DMS153 treated with DMSO at 0.1 percent for 48 hours (cell line): ENCODE data around the gene FAM217B.

Experiments
- DNase-seq: peaks from one replicate; lab custom pipeline; 2025; ENCODE audit not compliant: unreplicated experiment; lab: John Stamatoyannopoulos, UW

The FAM217B gene, protein sequence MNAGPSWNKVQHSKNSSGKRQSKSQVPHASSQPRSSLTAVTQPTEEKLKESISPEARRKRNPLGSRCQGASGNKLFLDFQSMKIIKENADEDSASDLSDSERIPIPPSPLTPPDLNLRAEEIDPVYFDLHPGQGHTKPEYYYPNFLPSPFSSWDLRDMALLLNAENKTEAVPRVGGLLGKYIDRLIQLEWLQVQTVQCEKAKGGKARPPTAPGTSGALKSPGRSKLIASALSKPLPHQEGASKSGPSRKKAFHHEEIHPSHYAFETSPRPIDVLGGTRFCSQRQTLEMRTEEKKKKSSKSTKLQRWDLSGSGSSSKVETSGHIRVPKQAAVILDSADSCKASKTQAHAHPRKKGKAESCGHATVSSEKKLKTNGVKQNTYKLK

DNA sequence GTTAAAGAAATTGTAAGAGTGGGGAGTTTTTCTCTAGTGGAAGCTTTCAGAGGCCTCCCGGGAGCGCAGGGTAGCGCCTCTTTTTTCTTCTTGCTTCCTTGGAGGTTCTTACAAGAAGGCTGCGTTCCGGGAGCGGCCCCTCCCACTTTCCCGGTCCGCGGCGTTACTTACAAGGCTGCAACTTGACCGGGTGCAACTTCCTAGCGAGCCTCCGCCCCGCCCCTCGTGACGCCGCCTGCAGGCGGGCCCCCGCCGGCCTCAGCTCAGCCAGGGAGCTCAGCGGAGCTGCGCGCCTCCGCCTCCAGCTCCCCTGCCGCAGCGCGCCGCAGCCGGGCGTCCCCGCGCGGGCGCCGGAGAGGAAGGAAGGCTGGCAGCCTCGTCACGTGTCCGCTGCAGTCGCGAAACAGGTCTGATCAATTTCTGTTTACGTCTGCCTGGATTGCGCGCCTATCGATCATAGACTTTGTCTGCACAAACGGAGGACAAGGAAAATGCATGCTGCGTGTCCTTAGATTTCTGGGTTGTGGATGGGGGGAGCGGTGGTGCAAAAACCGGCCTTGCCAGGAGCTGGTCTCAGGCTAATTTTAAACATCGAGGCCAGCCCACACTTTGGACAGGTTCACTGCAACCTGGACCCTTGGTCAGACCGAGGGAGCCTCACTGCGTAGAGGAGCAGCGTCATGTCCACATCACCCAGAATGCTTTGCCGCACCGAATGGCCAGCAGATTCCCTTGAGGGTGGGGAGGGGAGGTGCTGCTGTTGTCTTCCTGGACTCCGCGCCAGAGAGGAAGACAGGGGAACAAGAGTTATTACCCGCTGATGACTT lies at the start of gene FAM217B, which contains the start of gene PPP1R3D:
Gene FAM217B, plus strand, starts transcription at position 261 of the 827 bp plus-strand sequence. CDS start 3,555 bp downstream, outside the sequence.
Gene PPP1R3D, minus strand, starts transcription at position 177 of the 827 bp plus-strand sequence. CDS start 374 bp downstream, outside the sequence.
- DNase-seq = peak; percentile 75

DNA sequence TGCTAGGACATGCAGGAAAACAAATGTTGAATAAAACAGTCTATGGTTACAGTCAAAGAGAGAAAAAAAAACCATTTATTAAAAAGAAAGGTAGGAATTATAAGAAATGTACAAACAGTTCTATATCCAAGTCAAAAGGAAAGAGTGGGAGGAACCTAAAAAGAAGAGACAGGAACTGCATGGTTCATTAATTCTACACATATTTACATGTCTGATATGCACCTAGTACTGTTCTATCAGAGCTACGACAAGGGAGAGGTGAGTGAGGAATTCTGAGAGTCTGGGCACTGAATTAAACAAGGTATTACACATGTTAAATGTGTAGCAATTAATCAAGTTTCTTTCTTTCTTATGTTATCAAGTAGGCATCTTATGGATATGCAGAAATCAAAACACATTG lies 48.6 kb upstream of the FAM217B start:
- no peak for DNase-seq

DNA sequence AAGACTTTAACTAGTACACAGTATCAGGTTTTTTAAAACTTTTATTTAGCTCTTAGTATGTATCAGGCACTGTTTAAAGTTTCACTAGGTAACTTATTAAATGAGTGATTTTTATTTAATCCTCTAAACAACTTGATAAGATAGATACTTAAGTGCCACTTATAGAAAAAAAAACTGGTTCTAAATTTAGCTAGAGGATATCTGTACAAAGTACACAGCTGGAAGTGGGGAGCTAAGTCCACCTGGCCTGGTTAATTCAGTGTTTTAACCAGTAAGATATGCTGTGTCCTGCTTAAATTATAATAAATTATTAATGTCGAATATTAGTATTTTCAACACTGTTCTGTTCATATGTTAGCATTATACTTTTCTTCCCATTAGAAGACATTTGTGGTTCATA lies 44.3 kb upstream of the FAM217B start:
- DNase-seq = no peak

DNA sequence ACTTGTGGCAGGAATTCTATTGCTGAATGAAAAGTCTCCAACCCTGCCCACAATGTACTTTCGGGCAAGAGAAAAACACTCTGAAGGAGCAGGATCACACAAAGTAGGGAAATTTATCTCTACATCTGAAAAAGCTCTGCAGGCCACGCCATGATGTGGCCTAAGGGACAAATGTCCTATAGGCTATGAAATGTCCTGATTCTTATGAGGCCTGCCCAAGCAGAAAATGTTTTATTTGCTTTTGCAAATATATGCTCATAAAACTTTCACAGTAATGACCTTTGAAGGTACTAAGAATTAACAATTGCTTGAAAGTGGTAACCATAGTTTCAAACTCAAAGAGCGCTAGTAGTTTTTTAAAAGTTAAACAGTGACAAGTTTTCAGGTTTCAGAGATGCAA lies 37.7 kb upstream of the FAM217B start:
- no peak for DNase-seq

DNA sequence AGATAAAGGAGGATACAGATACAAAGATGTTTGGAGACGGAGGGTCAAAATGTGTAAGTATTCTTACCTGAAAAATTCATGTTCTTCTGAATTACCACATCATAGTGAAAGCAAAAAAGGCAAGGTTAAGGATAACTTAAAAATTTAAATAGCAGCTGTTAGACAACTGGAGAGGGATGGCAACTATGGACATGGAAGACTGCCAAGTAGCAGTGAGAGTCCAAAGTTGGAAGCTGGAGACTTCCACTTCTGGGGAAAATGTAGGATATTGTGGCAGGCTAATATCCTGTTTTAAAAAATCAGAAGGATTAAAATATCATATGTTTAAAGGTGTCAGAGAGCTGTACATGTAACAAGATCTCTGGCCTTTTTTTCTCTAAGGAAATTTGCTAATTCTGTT lies 36.6 kb upstream of the FAM217B start:
- DNase-seq = no peak

DNA sequence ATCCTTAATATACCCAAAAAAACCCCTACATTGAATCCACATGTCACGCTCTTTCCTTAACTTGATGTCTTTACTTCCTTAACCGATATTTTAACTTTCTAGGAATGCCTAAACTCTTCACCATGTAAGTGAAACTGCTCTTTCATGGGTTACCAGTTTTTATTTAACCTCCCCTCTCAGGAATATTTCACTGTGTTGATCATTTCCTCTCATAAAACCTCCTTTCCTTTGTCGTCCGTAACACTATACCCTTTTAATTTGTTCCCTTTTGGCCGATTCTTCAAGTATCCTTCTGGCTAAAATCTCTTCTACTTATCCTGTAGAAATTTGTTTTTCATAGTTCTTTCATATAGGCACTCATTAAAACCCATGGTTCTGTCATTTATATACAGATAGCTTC lies 31.3 kb upstream of the FAM217B start:
- DNase-seq = no peak

DNA sequence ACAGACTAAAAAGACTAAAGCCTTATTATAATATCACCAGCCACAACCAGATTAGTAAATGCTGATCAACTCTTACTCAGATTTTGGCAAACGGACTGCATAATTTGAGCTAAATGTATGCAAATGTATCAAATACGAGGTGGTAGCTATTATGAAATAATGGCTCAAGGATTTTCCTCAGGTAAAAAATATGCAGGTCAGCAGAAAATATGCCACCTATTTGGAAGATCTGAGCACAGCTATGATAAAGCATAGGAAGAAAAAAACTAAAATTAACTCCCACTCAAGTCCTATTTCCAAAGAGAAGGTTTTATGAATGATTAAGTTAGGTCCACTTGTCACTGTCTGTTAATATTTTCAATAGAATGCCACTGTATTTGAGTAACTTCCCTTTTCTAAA lies 29.1 kb upstream of the FAM217B start:
- no peak for DNase-seq

DNA sequence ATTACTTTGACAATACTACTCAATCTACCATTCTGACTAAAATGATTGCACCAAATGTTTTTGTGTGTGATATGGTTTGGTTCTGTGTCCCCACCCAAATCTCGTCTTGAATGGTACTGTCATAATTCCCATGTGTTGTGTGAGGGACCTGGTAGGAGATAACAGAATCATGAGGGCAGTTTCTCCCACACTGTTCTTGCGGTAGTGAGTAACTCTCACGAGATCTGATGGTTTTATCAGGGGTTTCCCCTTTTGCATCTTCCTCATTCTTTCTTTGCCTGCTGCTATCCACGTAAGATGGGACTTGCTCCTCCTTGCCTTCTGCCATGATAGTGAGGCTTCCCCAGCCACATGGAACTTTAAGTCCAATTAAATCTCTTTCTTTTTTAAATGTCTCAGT lies 27.6 kb upstream of the FAM217B start:
- no peak for DNase-seq

DNA sequence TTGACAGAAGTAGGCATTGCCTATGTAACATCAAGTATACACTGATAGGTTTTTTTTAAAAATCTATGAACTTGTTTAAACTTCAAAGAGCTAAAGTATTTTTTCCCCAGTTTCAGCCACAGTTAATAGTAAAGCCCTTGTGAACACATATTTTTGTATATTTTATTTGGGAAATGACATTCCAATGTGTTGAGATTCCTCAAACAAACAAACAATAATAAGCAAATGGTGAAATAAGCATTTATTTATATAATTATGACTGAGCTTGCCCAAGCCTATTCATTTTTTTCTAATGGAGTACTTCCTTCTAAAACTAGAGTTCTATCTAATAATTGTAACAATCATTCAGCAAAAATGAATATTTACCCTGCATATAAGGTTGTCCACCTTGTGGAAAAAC lies 19.2 kb upstream of the FAM217B start:
- DNase-seq = no peak

DNA sequence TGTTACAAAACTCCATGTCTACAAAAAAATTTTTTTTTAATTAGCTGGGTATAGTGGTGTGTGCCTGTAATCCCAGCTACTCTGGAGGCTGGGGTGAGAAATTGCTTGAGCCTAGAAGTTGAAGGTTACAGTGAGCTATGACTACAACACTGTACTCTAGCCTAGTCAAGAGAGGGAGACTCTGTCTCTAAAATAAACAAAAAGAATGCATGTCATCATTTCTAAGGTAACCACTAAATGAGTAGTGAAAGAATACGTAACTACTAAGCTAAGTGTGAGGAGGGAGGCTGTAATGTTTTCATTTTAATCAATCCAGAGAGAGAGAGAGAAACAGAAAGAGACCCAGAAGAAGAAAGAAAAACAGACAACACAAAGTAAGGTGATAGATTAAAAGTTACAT lies 16.7 kb upstream of the FAM217B start:
- no peak for DNase-seq

DNA sequence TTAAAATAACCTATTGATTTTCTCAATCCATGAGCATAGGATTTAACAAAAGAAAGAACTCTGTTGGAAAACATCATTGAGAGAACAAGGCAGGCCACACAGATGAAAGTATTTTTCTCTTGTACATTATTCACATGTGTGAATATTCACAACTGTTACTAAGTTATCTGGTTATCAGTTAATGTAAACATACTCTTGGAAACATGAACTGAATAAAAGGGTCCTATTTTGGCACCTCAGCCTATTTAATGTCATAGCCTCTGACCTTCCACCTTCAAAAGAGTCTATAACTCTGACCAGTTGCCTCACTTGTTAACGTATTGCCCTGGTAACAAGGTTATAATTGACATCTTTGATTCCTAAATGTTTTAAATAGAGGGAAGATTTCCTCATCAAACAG lies 14.8 kb upstream of the FAM217B start:
- no peak for DNase-seq

DNA sequence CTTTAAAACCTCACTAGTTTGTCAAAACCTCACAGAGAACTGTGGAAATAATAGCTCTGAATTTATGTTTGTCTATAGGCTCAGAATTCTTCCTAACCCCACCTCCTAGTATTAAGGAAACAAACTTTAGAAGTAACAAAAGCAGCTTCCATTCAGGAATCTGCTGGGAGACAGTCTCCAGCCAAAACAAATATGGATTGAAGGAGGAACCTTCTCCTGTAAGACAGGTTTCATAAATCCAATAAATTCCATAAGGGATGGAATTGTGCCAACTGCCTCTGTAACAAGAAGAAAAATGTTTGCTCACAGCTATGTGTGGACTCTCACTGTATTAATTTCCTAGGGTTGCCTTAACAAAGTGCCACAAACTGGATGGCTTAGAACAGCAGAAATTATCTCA lies 14.3 kb upstream of the FAM217B start:
- no peak for DNase-seq

DNA sequence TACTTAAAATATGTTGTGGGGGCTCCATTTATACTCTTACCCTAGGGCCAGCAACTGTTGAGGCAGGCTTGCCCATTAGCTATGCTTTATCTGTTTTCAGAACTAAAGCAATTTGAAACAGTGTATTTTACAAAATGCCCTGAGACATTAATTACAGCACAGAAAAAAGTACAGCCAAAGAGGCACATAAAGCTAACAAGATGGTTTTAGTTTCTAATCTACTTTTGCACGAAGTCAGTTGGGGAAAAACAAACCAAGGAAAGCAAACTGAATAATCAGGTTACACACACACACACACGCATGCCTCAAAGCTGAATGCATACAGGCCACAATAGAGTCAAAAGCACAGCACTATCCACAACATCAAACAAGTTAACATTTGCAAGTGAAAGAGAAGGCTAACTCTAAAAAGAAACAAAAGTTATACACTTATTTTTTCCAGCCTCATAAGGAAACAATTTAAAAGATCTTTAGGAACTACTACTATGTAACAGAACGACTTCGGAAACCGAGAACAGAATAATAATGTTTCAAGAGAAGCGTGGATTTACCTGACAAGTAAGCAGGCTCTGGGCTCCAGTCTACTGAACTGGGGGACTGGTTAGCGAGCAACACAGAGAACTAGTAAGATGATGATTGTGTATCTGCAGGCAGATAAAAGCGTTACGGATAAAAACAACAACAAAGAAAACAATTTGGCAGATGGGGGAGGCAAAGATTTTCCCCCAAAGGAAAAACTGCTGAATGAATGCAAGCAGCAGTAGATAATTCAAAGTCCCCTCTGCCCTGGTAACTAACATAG lies 8.5 kb upstream of the FAM217B start:
- DNase-seq = no peak

DNA sequence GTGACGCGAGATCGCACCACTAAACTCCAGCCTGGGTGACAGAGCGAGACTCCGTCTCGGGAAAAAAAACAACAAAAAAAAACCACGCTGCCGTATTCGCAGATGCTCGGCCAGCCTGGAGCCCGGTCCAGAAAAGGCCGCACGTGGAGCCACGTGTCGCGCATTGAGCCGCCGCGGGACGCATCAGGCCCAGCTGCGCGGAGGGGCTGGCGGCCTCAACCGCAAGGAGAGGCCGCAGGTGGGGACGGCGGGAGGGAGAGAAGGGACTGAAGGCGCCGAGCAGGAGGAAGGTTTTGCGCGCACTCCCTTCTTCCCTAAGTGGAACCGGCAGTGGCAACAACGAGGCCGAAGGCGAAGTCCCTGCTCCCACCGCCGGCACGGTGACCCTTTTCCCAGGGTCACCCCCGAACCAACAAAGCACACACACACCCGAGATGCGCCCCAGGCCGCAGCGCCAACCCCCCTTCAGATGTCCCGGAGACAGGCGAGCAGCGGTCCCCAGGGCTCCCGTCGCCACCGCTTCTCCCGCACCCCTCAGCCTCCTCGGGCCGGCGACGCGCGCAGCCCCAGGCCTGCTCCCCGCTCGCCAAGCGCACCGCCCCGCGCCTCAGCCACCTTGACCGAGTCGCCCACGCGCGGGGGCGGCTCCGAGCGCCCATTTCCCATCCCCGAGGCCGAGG lies 7.4 kb upstream of the FAM217B start:
- DNase-seq = no peak

DNA sequence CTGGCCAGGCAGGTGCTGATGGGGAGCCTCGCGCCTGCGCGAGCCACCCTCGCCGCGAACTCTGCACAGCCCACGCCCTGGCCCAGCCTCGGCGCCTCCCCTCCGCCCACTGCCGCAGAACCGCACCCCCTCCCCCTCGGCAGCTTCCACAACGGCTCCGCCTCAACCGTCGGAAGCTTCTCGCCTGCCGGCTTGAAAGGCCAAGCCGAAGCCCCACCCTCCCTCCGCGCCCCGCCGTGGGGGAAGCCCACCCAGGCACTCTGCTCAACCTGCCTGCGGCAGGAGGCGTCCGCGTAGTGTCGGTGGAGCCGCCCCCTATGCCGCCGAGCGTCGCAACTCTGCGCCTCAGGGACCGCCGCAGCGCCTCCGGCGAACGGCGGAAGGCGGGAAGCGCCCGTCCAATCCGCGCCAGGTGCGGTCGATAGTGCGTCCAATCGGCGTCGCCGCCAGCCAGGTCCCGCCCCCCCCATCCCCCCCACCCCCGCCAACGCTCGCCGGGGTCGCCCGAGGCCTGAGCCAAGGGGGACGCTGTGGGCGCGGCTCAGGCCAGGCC lies 6.8 kb upstream of the FAM217B start, which contains the start of gene SYCP2:
Gene SYCP2, minus strand, starts transcription at position 342 of the 553 bp plus-strand sequence. CDS start 11,224 bp downstream, outside the sequence.
- DNase-seq = no peak

DNA sequence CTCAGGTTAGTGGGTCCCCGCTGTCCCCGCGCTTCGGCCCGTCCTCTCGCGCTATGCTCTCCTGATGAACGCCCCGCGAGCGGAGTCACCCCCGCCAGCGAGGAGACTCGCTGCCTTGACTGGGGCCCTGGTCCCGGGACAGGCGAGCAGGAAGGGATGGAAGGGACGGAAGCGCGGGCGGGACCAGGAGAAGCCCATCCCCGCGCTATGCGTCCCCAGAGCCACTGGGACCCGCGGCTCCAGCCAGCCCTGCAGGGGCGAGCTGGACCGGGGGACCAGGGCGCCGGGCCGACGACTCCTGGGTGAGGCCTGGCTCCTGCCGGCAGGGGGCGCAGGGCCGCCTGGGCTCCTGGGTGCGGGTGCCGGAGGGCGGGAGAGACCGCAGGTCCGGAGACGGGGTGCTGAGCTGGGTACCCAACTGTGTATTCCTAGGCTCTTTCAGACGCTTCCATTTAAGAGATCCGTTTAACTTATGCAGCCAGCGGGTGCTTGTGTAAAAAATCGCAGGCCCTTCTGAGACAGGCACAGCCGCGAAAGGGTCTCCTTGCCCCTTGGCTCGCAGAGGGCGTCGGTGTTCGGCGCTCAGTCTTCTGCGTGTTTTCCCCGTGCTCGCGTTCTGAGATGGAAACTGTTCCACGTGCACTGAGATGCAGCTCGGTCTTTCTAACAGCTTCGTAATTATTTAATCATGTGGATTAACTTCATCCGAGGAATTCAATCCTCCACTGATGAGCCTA lies 6.2 kb upstream of the FAM217B start:
- no peak for DNase-seq

DNA sequence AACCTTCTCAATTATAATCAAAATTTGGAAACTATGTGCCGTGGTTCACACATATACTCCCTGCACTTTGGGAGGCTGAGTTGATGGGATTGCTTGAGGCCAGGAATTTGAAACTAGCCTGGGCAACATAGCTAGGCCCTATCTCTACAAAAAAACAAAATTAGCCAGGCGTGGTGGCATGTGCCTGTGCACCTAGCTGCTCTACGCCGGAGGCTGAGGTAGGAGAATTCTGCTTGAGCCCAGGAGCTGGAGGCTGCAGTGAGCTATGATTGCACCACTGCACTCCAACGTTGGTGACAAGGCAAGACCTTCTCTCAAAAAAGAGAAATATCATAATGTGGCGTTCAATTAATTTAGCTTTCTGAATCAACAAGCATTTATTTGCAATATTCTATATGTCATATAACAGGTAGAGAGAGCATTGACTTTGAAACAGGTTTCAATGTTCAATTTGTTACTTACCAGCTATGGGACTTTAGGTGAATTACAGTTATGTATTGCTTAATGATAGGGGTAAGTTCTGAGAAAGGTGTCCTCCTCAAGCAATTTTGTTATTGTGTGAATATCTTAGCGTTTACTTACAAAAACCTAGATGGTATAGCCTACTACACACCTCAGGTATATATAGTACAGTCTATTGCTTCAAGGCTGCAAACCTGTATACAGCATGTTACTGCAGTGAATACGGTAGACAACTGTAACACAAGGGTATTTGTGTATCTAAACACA lies 4.6 kb upstream of the FAM217B start:
- DNase-seq = no peak

DNA sequence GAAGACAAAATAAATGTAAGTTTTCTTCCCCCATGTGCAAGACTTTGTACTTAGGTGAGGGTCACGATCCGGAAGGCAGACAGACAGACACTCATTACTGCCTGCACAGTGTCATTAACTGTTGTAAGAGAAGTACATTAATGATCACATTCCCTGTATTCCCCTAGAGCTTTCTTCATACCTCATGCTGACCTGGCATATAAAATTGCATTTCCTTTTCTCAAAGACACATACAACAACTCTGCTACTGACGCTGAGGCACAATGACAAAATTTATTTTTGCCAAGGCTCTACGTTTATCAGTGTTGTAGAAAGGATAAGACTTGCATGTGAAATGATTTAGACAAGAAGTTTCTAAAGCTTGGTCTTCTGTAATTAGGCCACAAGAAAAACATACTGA lies 3.8 kb upstream of the FAM217B start:
- DNase-seq = no peak

DNA sequence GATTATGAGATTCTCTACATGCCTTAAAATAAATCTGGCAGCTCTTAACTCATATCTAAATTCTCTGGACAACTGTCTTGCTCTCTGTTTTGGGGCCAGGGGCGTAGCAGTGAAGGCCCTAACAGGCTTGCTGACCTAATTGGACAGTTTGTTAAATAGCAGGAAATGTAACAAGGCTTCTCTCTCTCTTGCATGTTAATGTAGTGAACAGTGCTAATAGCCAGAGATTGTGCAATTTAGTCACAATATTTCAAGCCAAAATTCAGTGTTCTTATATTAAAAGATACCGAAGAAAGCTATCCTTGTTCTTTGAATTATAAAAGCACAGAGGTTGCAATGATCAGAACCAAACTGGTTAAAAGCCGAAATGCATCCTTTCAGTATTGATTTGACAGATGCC lies 3.0 kb upstream of the FAM217B start:
- no peak for DNase-seq
